NK-92 treated with Interleukin-12 subunit alpha and Interleukin-12 subunit beta, amount 100 ng/mL, for 24 hours (cell line): ENCODE results near the gene CFAP99.

Source experiments
- DNase-seq: peaks from one replicate; lab custom pipeline; 2025; lab: John Stamatoyannopoulos, UW

The CFAP99 gene

GRCh38 chr4:2412534-2412884 lies 6.2 kb upstream of the CFAP99 start:
- peak; percentile 77 for DNase-seq

DNA sequence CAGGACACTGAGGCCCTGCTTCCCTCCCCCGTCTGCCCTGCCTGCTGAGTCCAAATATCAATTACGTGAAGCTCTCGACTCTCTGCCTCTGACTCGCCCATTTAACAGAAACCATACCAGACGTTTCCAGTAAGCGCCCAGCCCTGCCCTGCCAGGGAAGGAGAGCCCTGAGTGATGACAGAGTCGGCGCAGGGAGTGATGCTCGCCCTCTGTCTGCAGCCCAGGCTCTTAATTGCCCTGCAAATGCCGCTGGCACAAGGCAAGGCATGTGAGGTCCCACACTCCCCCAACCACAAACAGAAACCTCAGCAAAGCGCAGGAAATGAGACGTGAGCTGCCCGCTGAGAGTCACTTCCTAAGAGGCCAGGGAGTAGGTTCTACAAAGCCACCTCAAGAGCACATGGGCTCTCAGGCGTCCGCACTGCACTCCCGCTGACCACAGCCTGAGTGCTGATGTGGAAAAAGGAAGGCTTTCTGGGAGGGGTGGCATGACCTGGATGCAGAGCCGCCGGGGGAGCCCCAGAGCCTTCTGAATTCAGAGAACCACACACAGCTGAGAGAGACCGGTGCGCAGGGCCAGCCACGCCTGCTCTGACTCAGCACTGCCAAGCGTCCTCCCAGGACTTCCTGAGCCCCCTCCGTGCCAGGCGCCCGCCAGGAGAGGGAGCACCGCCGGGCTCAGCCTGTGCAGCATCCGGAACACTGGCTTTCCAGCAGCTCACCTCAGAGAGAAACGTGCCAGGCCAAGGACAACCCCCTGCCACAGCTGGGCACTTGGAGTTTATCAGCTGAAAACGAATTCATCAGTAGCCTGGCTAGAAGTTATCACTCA lies 5.7 kb upstream of the CFAP99 start:
- DNase-seq = peak; percentile 98

DNA sequence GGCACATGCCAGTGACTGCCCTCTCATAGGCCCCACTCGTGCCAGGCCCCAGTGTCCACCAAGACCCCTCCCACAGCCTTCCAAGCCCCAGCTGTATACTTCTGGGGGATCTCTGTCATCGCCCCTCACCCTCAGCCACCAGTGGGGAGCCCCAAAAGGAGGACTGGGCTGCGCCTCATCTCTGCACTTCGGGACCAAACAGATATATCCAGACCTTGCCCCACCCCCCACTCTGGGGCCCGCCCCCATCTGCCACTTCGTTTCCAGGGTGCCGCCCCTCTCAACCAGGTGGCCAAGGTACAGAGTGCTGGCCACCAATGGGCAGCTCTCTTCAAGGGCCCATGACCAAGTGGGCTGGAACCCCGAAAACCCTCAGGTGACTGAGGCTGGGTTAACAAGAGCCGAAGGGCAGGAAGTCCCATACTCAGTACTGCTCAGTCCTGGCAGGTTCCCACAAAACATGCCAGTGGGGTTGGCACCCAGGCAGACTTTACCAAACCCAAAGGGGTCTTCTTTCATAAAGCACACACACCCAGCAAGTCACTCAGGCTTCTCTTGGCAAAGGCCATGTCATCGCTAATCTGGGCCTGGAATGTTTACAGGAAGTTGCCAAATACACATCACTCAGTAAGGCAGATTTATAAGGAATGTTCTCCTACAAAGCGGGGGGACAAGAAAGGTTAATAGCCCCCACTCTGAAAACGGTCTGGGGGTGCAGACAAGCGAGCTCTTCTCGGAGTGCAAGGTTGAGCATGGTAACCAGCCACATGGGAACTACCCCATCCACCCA lies 4.7 kb upstream of the CFAP99 start:
- no peak for DNase-seq

DNA sequence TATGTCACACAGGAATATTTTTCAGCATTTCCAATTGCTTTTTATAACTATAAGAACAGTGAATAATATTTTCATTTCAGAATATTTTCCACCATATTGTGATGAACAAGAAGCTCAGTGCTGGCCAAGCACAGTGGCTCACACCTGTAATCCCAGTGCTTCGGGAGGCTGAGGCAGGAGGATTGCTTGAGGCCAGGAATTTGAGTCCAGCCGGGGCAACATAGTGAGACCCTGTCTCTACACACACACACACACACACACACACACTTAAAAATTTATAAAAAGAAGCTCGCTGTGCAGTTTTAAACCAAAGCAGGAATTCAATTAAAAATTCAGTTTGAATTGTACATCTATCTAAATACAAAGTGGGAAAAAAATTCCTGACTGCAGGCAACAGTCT lies 3.5 kb upstream of the CFAP99 start:
- no peak for DNase-seq

DNA sequence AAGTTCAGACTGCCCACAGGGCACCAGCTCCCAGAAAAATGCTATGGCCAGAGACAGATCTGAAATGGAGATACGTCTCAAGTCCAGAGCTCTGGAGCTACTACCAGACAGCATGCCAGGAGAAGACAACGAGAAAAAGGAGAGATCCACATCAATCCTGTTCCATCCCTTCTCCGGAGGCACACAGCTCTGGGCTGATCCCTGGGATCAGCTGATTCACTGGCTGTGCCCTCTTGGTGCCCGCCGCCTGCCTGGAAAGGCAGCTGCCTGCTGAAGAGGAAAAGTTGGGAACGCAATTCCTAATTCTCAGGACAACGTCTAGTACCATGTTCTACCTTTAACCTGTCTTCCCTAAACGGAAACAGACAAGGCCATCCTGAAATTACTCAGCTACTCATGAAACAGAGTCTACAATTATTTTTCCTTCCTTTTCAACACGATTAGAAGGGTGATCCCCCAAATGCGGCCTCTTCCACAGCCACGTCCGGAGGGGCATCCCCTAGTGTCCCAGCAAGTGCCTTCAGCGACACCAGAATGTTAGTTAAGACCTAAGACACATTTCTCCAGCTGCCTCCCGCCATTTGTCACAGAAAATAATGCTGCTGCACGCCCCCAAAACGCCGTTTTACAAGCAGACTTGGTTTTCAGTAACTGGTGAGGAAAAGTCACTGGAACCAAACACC lies 2.7 kb upstream of the CFAP99 start:
- no peak for DNase-seq

DNA sequence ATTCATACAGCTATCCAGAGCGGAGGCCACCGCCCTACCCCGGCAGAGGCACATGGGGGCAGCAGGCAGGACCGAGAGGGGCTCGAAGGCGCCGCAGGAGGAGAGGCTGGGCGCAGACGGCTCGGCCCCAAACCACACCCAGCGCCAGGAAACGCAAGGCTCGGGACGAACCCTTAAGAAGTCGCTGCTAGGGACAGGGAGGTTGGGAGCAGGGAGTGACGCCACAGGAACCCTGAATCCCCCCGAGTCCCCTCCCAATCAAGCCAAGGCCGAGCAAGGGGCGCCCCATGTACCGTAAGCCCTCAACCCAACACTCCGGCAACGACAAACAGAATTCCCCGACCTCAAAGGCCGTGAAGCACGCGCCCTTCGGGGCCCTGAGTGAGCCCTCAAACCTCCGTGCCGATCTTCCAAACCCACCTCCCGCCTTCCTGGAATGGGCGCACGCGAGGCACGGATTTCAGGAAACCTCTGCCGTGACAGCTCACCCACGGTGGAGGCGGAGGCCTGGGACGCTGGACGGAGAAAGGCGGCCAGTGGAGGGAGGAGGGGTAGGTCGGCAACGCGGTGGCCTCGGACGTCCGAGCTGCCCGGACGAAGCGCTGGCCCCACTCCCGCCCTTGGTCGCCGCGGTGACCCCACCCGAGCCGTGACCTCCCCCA lies 2.1 kb upstream of the CFAP99 start:
- DNase-seq = no peak

GRCh38 chr4:2417226-2417764 lies 1.5 kb upstream of the CFAP99 start:
- no peak for DNase-seq

DNA sequence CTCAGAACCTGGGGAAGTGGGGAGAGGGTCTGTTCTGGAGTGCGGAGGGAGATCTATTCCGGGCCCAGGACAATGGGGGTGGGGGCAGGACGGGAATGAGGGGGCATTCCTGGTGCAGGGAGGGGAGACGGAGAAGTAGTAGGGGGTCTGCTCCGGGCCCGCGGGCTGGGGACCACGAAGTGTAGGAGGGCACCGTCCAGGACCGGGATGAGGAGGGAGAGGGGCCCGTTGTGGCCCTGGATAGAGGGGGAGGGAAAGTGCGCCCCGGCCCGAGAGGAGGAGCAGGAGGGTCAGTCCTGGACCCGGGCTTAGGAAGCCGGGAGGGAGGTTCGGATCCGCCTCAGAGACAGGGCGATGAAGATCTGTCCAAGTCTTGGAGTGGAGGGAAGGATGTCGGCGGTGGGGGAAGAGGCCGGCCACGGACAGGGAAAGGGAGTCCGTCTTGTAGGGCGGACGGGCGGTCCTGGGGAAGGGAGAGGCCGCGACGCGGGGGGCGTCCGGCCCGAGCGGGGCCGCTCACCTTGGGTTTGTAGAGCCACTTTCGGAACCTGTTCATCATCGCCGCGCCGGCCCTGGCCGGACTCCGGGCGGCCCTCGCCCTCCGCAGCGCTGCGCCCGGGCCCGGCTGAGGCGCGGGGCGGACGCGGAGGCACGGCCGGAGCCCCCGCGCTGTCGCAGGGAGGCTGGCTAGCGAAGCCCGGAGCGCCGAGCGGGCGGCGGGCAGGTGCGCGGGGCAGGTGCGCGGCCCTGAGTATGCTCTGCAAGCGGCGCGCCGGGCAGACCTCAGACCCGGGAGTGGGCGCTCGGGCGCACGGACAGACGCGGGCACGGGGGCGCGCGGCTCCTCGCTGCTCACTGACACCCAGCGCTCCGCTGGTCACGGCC lies 748 bp upstream of the CFAP99 start, which contains the start of gene ZFYVE28:
TSS of gene ZFYVE28 (minus strand) at position 881 of the 885 bp plus-strand sequence. CDS start at position 559, 322 bp downstream.
- no peak for DNase-seq

DNA sequence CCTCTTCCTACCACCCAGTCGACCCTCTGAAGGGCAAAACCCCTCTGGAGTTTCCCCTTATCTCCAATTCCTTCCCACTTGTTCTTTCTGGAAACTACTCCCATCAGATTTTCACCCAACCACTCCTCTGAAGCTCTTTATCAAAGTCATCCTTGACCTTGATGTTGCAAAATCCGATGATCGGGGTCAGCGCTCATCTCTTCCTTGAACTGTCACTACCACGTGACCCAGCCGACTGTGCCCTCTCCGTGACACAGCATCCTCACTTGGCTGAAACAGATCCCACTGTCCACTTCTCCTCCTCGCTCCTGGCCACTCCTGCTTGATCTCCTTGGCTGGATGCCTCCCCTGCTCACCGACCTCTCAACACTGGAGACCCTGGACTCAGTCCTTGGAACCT lies 1.1 kb downstream of the CFAP99 start:
- no peak for DNase-seq

- no peak for DNase-seq
Observed at GRCh38 chr4:2421928-2422327, 3.2 kb downstream of the CFAP99 start.

DNA sequence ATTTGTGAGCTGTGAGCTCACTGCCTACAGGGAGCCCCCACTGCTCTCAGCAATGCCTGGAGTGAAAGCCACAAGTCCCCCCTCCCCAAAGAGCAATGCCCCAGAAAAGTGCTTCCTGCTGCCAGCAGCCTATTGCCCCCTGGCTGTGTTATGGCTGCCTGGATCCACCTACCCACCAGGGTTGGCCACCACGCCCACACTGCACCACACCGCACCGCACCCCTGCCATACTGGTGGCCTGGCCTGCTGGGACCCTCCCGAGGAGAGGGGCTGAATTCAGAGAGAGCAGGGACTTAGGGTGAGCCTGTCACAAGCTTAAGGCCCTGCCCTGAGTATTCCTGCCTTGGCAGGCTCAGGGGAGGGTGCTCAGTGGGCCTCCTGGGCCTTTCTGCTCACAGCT lies 4.3 kb downstream of the CFAP99 start:
- no peak for DNase-seq

DNA sequence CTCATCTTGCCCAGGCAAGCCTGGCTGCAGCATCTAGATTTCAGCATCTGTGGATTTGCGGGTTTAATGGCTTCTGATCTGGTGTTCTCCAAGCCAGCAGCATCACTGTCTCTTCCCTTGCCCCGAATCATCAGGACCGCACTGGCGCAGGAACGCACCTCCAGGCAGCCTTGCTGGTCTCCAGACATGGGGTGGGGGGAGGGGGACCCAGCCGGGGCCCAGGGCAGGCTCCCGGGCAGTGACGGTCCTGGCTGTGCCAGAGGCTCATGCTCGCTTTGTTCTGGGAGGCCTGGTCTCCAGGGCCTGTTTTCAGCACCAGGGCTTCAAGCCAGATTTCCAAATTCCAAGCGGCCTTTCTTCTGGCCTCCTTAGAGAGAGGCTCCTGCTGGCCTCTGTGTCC lies 4.9 kb downstream of the CFAP99 start:
- no peak for DNase-seq

DNA sequence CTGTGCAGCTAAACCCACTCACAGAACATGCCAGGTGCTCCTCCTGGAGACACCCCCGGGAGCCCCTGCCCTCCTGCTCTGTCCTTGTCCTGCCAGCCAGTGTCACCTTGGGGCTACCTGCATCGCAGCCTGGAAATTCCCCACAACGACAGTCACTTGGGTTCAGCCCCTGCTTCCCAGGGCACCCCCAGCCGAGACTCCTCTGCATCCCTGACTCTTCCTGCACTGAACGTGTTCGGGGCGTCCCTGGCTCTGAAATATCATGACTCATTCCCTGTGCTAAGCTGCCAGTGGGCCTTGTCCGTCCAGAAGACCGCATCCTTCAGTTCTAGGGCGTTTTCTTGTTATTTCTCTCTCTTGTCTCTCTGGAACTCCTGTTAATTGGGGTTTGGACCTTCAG lies 5.8 kb downstream of the CFAP99 start:
- DNase-seq = no peak

GRCh38 chr4:2425386-2426068 lies 6.8 kb downstream of the CFAP99 start:
- DNase-seq = no peak

GRCh38 chr4:2426069-2426397 lies 7.3 kb downstream of the CFAP99 start:
- DNase-seq = no peak

GRCh38 chr4:2426711-2427275 lies 8.0 kb downstream of the CFAP99 start:
- DNase-seq = no peak

- DNase-seq = no peak
Observed at GRCh38 chr4:2427383-2428334, 8.9 kb downstream of the CFAP99 start.

DNA sequence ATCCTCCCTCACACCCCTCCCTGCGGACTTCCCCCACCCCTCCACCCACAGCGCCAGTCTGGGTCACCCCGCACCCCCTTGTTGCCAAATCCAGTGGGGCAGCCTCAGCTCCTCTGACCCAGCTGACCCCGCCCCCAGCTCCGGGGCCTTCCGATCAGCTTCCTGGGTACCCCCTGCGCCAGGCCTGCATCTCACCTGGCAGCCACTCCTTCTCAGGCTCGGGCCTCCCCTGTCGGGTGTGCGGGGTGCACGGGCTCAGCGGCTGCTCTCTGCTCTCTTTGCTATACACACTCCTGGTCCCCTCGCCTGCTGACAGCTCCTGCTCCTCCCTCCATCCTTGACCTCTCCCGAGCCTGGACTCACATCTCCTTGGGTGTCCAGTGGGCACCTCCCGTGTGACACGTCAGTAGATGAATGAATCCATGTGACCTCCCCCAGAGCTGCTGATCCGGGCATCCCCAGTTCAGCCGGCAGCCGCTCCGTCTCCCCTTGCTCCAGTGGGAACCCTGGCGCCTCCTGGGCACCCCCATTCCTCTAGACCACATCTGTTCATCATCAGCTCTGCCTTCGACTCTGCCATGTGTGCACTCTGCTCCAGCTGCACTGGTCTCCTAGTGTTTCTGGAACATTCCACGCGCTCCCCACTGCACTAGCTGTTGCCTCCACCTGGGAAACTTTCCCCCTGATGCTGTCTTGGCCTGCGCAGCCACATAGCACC lies 9.9 kb downstream of the CFAP99 start:
- DNase-seq = no peak
